GM19395 (cell line): ENCODE results near the gene AK5.
A peak's percentile ranks its signal among the peaks of the same experiment; 100 is the strongest.

ENCODE experiments used
- ATAC-seq: cut with Tn5 transposase; IDR thresholded peaks from one replicate; pipeline ENCODE4 v1.9.1; 2021; ENCODE audit warnings: mild to moderate bottlenecking, moderate library complexity; ENCODE audit not compliant: unreplicated experiment

AK5 gene

DNA sequence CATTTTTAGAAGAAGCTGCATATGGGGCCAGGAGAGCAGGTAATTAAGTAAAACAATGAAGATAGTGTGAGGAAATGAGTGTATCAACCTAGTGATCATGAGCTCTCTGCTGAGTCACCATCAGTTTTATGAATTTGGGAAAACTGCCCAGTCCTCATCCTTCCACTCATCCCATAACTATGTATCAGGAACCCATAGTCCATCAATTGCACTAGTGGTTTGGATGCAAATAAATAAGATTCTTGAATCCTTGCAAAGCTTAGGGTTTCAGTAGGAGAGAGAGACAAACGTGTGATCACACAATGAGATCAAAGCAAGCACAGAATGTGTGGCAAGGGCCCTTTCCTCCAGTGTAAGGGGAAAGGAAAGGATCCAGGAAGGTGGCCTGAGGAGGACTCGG lies 255.0 kb downstream of the AK5 start:
- ATAC-seq: no peak

DNA sequence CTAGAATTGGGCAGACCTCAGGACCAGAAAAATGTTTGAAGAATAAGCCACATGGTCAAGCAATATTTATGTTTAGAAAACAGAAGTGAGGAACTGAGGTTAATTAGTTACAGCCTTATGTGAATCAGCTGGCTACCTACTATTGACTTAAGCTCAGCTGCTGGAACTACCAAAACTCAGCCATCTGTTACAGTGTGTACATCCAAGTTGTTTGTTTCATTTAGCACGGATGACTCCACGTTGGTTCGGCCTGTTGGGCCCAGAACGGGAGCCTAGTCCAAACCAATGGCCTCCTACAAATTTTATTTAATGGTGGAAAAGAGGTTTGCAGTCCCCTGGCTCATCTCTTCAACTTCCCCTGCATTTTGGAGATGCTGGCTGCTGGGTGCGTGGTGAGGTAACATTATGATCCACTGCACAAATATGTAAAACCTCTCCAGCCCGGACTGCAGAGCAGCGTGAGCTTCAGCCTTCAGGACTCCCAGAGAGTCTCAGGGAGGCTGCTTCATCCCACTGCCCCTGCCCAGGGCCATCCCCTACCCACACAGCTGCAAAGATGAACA lies 257.2 kb downstream of the AK5 start:
- ATAC-seq: peak; percentile 81

DNA sequence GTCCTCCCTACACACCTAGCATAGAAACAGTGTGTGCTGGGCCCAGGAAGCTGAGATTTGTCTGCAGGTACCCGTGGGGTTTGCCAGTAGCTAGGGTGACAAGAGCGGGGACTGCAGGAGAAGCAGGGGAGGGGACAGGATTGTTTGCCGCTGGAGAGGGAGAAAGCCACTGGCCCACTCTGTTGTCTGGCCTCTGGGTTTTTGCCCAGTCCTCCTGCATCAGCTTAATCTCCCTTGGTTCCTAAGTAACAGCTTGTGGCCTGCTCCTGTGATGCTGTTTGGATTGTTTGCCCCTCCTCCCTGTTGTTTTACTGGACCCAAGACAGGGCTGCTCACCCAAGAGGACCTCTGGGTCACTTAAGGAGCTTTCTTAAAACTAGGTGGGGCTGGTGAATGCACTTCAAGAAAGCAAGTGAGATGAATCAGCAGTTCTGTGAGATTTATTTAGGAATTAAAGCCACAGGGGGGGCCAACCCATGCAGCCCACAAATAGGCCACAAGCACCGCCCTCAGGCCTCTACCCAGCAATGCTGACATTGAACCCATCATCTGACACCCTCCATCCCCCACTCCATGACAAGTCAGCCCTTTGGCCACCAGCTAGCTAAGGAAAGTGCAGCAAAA lies 257.8 kb downstream of the AK5 start:
- ATAC-seq: no peak

DNA sequence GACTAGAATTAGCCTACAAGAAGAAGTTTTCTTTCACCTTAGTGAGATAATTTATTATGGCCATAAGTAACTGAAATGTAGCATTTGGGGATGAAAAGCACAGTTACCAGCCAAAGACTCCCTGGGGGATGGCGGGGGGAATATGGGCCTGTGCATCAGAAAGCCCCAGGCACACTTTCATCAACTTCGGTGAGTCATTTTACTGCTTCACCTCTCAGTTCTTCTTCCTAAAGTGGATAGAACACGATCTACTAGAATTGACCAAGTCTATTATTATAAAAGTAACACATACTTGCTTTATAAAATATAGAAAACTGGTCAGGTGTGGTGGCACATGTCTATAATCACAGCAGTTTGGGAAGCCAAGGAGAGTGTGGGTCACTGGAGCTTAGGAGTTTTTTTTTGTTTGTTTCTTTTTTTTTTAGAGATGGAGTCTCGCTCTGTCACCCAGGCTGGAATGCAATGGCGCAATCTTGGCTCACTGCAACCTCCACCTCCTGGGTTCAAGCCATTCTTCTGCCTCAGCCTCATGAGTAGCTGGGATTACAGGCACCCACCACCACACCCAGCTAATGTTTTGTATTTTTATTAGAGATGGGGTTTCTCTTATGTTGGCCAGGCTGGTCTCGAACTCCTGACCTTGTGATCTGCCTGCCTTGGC lies 258.8 kb downstream of the AK5 start:
- no peak for ATAC-seq

DNA sequence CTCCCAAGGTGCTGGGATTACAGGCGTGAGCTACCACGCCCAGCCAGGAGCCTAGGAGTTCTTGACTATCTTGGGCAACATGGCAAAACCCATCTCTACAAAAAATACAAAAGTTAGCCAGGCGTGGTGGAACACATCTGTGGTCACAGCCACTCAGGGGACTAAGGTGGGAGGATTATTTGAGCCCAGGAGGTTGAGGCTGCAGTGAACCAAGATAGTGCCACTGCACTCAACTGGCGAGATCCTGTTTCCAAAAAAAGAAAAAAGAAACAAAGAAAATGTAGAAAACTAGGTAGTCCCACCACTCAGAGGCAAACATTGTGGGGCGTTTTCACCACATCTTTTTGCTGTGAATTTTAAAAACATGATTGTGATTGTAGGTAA lies 259.3 kb downstream of the AK5 start:
- ATAC-seq: peak; percentile 43

DNA sequence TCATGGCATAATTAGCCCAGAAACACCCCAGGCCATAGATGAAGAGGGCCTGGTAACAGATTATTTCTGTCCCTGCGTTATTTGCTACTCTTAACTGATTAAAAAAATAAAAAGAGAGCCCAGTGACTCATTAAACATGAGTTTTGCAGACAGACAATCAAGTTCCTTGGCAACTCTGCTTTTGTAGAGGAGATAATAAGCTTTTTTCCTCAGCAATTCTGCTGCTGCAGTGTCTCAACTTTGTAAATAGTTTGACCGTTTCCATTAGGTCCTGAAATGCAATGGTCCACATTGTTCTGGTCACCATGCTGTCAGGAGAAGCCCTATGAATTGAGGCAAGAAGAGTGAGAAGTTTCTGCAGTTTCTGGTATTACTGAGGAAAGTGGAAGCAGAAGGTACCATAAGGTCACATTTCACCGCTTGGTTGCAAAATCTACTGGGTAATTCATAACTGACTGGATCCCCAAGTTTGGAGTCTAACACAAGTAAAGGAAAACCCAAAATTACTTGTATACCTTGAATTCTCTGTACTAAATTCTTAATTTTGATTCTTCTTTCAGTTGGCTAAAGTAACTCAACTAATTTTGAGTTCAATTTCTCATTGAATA lies 261.1 kb downstream of the AK5 start:
- no peak for ATAC-seq

DNA sequence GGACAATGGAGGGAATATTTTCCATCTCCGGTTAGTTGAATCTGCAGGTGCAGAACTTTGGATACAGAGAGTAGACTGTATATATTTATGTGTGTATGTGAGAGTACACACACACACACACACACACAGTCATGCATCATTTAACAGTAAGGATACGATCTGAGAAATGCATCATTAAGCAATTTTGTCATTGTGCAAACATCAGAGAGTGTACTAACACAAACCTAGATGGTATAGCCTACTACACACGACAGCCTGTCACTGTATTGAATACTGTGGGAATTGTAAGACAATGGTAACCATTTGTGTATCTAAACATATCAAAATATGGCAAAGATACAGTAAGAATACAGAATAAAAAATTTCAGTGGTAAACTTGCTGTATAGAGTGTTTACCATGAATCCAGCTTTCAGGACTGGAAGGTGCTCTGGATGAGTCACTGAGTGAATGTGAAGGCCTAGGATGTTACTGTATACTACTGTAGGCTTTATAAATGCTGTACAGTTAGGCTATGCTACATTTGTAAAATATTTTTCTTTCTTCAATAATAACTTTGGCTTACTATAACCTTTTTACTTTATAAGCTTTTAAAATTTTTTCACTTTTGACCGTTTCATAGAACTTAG lies 262.1 kb downstream of the AK5 start:
- ATAC-seq: no peak

DNA sequence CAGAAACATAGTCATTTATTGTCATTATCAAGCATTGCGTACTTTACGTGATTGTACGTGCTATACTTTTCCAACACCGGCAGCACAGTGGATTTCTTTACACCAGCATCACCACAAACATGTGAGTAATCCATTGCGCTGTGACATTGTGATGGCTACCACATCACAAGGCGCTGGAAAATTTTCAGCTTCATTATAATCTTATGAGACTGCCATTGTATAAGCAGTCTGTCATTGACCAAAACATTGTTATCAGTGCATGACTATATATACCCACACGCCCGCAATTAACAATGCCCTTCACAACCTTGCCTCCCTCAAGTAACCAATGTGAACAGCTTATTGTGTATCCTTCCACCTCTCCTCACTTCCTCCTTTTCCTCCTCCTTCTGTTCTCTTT lies 263.0 kb downstream of the AK5 start:
- ATAC-seq: no peak

DNA sequence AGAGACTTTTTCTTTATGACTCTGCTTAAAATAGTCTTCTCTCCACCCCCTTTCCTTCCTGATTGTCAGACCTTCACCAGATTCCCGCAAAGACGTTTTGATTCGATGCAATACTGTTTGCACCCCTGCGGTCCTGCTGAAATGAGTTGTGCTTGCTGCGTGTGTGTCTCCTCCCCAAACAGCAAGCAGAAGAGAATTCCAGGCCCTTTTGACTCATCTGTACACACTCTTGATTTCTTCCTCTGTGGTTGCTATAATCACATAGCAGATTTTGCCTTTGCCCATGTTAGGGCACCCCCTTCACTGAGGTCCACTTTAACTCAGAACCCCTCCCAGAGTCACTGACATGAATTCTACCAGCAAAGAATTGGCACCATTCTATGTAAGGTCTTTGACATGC lies 264.2 kb downstream of the AK5 start:
- no peak for ATAC-seq

DNA sequence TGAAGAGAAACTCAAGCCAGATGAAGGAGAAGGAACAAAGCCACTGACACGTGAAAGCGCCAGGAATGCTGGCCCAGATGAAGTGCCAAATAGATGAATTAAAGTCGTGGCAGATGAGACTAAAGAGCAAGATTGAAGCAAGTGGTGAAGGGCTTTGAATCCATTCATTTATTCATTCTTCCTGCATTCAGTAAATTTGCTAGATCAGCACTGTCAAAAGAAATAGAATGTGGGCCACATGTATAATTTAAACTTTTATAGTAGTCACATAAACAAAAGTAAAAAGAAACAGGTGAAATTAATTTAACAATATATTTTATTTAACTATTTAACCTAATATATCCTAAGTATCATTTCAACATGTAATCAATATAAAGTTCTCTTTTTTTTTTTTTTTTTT lies 265.1 kb downstream of the AK5 start:
- no peak for ATAC-seq

DNA sequence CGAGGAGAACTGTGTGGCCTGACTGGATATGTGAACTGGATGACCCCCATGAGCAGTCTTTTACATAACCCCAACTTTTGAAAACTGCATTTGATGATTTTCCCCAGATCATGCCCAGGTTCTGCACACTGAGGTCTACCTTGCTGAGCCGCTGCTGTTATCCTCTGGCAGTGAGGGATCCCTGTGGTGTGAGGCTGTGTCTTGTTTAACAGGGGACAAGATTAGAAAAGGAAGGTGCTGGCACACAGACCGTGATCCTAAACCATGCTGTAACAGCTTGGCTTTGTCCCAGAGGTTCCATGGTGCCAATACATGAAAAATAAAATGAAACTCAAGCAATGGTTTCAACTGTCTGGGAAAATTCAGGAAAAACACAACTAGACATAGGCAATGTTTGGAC lies 266.5 kb downstream of the AK5 start:
- ATAC-seq: no peak

DNA sequence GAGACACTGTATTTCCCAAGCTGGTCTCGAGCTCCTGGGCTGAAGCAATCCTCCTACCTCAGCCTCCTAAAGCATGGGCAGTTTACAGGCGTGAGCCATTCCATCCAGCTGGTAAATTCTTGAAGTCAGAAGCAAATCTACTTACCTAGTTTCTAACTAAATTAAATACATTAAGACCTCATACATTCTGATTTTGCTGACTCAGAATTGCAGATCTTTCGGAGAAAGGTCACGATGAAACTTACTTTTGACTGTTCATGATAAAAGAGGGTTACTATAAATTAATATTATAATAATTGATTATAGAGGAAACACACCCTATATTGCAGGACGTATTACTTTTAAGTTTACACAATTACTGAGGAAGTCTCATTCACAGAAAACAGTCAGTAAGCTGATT lies 268.3 kb downstream of the AK5 start:
- ATAC-seq: no peak

DNA sequence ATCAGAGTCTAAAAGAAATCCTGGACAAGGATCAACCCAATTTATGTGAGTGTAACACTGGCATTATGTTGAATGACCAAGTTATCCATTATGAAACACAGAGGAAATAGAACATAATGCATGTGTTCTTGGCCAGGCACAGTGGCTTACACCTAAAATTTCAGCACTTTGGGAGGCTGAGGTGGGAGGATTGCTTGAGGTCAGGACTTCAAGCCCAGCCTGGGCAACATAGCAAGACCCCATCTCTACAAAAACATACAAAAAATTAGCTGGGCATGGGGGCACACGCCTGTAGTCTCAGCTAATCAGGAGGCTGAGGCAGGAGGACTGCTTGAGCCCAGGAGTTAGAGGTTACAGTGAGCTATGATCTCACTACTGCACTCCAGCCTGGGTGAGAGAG lies 270.8 kb downstream of the AK5 start:
- no peak for ATAC-seq

DNA sequence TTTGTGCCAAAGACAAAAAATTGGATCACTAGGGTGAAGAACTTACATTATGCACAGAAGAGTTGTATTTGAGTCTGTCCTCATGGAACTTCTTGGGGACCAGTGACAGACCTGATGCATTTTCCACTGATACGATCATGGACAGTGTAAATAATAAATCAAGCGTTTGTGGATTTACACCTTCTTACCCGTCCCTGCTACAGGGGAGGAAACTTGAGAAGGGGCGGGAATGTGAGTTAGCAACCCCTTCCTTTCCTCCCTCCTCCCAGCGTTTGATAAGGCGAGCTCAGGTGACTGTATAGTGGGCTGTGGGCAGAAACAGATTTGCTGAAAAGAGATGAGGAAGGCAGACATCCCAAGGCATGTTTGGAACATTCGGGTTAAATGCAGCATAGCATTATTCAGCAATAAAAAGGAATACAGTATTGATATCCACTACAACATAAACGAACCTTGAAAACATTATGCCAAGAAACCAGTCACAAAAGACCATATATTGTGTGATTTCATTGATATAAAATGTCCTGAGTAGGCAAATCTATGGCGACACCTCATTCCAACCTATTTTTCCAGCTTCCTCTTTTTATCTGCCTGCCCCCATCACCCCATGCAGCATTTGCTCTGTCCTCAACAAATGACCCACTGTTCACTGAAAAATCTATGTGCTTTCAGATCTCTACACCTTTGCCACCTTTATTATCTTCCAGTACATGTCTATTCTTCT lies 271.9 kb downstream of the AK5 start:
- no peak for ATAC-seq

DNA sequence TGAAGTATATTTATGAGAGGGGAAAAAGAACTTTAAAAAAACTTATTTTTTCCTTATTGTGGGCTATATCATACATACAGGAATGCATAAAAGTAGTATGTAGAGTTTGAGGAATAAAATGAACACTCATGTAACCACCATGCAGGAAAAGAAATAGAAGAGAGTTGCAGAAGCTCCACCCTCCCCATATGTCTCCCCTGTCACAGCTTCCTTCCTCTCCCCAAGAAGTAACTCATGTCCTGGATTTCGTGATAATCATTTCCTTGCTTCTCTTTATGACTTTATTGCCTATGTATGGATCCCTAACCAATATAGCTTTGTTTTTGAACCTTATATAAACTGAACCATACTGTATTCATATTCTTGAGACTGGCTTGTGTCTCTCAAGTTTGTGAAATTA lies 274.2 kb downstream of the AK5 start:
- ATAC-seq: no peak

DNA sequence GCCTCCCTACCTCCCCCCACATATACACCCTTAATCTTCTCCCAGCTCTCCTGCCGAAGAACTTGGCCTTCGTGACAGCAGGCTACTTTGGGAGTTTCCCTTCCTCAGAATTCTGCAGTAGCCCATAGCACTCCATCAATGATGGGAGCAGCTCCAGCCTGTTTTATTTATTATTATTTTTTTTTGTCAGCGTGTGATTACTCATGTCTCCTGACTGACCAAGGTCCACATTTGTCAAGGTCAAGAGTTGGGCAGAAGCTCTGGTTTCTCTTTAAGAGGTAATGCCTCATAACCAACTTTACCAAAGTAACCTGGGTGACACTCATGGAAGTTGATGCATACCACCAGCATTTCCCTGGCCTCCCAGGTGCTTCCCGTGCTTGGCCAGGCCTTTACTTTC lies 275.2 kb downstream of the AK5 start:
- ATAC-seq: no peak

DNA sequence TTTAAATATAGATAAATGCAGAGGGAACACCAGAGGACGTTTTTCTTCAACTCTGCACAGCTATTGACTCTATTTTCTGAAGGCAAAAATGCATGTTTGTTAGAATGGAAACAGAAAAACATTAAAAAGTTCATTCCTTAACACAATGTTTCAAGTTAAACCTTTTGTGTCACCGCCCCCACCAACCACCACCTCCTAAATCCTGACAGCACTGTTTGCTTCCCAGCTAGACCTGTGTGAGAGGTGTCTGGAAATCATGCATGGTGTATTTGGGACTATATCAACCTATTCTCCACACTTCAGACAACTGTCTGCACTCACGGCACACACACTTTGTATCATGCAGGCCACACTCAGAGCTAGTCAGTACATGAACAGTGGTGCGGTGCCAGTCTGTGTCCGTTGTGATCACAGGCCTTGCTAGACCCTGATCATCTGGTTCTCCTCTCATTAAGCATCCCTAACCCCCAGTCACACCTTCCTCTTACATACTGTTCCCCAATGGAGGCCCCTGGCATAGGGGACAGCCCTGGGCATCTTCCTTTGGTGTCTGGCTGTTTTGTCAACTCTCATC lies 276.9 kb downstream of the AK5 start:
- ATAC-seq: no peak

DNA sequence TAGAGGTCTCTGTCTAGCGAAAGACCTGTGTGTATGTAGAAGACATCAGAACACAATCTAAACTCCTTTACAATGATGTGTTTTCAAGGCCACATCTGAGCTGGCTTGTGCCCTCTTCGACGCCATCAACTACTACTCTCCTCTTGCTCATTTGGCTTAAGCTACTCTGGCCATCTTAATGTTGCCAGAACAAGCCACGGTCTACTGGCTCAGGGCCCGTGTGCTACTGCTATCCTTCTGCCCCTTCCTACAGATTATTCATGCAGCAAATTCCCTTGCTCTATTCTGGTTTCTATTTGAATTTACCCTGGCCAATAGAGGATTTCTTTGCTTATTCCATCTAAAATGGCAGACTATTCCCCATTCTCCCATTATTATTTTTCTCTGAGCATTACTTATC lies 278.9 kb downstream of the AK5 start:
- ATAC-seq: no peak

DNA sequence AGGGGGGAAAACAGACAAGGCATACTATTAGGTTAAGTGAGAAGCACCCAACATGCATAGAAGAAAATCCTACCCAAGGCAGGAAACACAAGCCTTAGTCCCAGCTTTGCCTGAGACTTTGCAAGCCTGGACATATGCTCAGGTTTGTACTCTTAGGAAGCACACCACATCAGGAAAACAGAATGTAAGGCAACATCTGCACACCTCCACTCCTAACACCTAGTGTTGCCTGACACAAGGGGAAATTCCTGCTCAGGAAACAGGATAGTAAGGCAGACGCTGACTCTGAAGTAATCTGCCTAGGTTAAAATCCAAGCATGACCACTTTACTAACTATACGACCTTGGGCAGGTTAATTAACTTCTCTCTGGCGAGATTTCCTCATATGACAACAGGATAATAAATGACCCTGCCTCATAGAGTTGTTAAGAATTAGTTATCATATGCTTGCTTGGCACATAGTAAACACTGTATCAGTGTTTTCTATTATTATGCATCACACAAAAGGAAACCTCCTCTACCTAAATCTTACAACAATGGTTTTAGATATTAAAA lies 280.9 kb downstream of the AK5 start:
- ATAC-seq: no peak

DNA sequence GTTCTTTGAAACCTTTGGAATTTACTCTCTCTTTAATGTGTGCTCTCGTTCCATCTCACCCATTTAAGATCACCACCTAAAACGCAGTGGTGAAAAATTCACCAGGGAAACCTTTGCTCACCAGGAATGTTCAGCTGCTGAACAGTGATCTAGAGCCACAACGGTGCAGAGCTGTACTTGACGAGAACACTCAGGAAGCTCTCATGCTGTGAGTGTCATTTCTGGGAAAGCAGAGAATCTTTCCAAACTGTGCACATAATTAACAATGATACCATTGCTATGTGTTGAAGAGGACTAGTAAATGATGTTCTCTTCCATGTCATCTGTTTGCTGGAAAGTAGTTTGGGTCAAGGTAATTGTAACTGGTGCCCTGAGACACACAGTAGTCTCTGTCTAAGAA lies 283.5 kb downstream of the AK5 start:
- no peak for ATAC-seq

DNA sequence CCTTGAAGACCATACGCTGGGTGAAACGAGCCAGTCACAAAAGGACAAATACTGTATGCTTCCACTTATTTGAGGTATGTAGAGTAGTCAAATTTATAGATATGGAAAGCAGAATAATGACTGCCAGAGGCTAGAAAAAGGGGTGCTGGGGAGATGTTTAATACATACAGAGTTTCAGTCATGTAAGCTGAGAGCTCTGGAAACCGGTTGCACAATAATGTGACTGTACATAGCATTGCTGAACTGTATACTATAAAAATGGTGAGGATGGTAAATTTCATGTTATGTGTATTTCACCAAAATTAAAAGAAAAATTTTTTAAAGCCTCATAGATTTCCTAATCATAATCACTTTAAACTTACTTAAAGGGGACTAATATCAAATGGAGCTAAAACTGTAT lies 289.8 kb downstream of the AK5 start:
- no peak for ATAC-seq
